ENCODE results near the gene TRMT44. TPM values are rescaled to one million over a fixed set of nuclear protein-coding genes. Genes with fewer than 3 reads are reported as not detected.

TRMT44 gene, protein sequence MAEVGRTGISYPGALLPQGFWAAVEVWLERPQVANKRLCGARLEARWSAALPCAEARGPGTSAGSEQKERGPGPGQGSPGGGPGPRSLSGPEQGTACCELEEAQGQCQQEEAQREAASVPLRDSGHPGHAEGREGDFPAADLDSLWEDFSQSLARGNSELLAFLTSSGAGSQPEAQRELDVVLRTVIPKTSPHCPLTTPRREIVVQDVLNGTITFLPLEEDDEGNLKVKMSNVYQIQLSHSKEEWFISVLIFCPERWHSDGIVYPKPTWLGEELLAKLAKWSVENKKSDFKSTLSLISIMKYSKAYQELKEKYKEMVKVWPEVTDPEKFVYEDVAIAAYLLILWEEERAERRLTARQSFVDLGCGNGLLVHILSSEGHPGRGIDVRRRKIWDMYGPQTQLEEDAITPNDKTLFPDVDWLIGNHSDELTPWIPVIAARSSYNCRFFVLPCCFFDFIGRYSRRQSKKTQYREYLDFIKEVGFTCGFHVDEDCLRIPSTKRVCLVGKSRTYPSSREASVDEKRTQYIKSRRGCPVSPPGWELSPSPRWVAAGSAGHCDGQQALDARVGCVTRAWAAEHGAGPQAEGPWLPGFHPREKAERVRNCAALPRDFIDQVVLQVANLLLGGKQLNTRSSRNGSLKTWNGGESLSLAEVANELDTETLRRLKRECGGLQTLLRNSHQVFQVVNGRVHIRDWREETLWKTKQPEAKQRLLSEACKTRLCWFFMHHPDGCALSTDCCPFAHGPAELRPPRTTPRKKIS
- total RNA-seq (10 to 100 TPM; 28.5 to 33.7 (median 29.6) TPM), polyA plus RNA-seq (10 to 100 TPM; 13.8 to 21.3 TPM), total RNA-seq (29.3 reads per million, percentile 59 among the genes with 10 or more reads in this experiment)

DNA sequence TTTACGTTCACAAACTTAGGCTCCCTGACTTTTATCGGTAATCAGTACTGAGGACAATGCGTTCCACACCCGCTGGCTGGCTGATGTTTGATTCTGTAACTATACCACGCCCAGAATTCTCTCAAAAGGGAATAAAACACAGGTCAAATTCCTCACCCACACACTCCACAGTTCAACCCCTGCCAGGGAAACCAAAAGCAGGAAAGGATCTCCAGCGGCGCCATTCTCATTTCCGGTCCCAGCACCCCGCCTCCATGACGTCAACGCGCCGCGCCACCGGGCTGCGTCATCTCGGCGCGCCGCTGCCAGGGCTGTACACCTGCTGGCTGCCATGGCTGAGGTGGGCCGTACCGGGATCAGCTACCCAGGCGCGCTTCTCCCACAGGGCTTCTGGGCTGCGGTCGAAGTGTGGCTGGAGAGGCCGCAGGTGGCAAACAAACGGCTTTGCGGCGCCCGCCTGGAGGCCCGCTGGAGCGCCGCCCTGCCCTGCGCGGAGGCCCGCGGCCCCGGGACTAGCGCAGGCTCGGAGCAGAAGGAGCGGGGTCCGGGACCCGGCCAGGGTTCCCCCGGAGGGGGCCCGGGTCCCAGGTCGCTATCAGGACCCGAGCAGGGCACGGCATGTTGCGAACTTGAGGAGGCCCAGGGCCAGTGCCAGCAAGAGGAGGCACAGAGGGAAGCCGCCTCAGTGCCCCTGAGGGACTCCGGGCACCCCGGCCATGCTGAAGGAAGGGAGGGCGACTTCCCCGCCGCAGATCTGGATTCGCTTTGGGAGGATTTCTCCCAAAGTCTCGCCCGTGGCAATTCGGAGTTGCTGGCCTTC lies at the start of gene TRMT44, which contains the start of gene ACOX3:
Gene TRMT44 (plus strand): TSS at position 286 of the 820 bp plus-strand sequence. CDS start 46 bp downstream, at position 332.
Gene ACOX3 (minus strand): TSS at position 232 of the 820 bp plus-strand sequence. CDS start 24,202 bp downstream, outside the sequence.
- no peaks in the 10 kb centered on the region for H3K27me3 ChIP-seq (ENCODE audit: control insufficient read depth in 2 of 2, insufficient read depth in 2 of 2, low read length in 2 of 2)
- intact Hi-C loops (cut with micrococcal nuclease) = loop anchor here (1.0 to 10.0 kb wide), 8 partner anchors 12 to 1676 kb away; partner anchors contain the start of genes ABLIM2 (in 2 of the 2), KIAA0232 (in 1 of the 2), SH3TC1 (in 1 of the 2) and WDR1 (in 1 of the 2)
- peaks cover 62 to 89% (median 81%) of the 10 kb centered on the region in 7 donors for H3K4me1 Mint-ChIP-seq
- DNase-seq (peak; percentile 89 to 100 (median 97)), ATAC-seq (peak; percentile 97)
- peak within 1 kb of the TSS; percentile 93 to 100 (median 96) for H3K4me3 Mint-ChIP-seq
- H3K4me3 ChIP-seq (ENCODE audit: low read length) = peak within 1 kb of the TSS; percentile 92
- peaks cover 0 to 7% (median 0%) of the 10 kb centered on the region in 3 experiments for H3K36me3 ChIP-seq (ENCODE audit: control insufficient read depth in 2 of 3, insufficient read depth in 3 of 3, low read length in 3 of 3)
- no peaks in the 10 kb centered on the region for H3K9me3 ChIP-seq (ENCODE audit: control insufficient read depth in 2 of 3, low read length in 3 of 3)
- peaks cover 0 to 9% (median 0%) of the 10 kb centered on the region in 11 donors for H3K9me3 Mint-ChIP-seq
- H3K36me3 Mint-ChIP-seq = peaks cover 0 to 10% (median 6%) of the 10 kb centered on the region in 5 donors
- ChIA-PET CTCF (no interaction called here), POLR2A (interaction anchor here (0.6 to 1.8 kb wide), 5 partner anchors 9 to 681 kb away, joined by 3 to 28 read pairs (median 3); partner anchors contain the start of gene ABLIM2)
- H3K27ac Mint-ChIP-seq = peak within 1 kb of the TSS; percentile 98 to 100 (median 99)
- H3K27me3 Mint-ChIP-seq = peaks cover 0 to 2% (median 0%) of the 10 kb centered on the region in 5 donors
- peak within 1 kb of the TSS; percentile 89 for H3K27ac ChIP-seq (ENCODE audit: low read depth, low read length)
- peaks cover 31 to 38% of the 10 kb centered on the region in 2 donors for H3K4me1 ChIP-seq (ENCODE audit: control insufficient read depth in 2 of 2, insufficient read depth in 2 of 2, low read length in 2 of 2)

DNA sequence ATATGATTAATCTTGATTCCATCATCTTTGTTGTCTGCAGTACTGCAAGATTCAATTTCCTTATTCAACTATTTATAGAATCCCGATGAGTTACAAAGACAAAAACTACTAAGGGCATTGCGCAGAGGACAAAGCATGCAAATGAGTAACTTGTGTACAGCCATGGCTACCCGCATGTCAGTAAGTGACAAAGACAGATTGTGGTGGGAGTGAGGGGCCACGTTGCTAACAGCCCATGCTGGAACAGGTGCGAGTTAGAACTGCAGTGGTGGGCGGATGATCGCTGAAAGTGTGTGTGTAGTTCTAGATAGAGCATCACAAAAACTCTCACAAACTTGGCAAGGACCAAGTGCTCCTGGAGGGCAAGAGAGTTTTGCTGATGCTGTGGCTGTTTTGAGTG lies 49.5 kb upstream of the TRMT44 start:
- Histone ChIP-seq H3K36me3 (ENCODE audit: control insufficient read depth in 2 of 3, insufficient read depth in 3 of 3, low read length in 3 of 3) (peaks cover 0 to 69% (median 0%) of the 10 kb centered on the region in 3 experiments), H3K4me1 (ENCODE audit: control insufficient read depth in 2 of 2, insufficient read depth in 2 of 2, low read length in 2 of 2) (no peaks in the 10 kb centered on the region), H3K27ac (ENCODE audit: low read depth, low read length) (no peak overlapping the region), H3K9me3 (ENCODE audit: control insufficient read depth in 2 of 3, low read length in 3 of 3) (no peaks in the 10 kb centered on the region), H3K4me3 (ENCODE audit: low read length) (no peak overlapping the region), H3K27me3 (ENCODE audit: control insufficient read depth in 2 of 2, insufficient read depth in 2 of 2, low read length in 2 of 2) (no peaks in the 10 kb centered on the region)
- Mint-ChIP-seq H3K27ac (no peak overlapping the region), H3K4me3 (no peak overlapping the region), H3K4me1 (no peaks in the 10 kb centered on the region), H3K27me3 (no peaks in the 10 kb centered on the region), H3K36me3 (peaks cover 0 to 54% (median 10%) of the 10 kb centered on the region in 5 donors), H3K9me3 (no peaks in the 10 kb centered on the region)
- CTCF ChIA-PET = no interaction called here
- ATAC-seq = no peak
- intact Hi-C loops (cut with micrococcal nuclease) = no loop called here
- no peak for DNase-seq
- POLR2A ChIA-PET = no interaction called here

DNA sequence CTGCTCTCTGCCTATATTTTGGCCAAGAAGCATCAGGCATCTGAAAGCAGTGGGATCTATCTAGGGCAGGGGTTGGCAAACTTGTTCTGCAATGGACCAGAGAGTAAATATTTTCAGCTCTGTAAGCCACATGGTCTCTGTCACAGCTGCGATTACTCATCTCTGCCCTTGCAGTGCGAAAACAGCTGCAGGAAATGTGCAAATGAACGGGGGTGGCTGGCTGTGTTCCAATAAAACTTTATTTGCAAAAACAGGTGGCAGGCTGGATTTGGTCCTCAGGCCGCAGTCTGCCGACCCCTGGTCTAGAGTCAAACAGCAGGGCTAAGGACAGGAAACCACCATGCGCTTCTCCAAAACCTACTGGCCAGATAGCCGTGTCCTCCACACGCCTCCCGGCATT lies 48.6 kb upstream of the TRMT44 start:
- H3K27ac Mint-ChIP-seq = no peak overlapping the region
- H3K9me3 ChIP-seq (ENCODE audit: control insufficient read depth in 2 of 3, low read length in 3 of 3) = no peaks in the 10 kb centered on the region
- no peaks in the 10 kb centered on the region for H3K27me3 ChIP-seq (ENCODE audit: control insufficient read depth in 2 of 2, insufficient read depth in 2 of 2, low read length in 2 of 2)
- intact Hi-C loops (cut with micrococcal nuclease) = no loop called here
- H3K27ac ChIP-seq (ENCODE audit: low read depth, low read length) = no peak overlapping the region
- H3K4me1 Mint-ChIP-seq = no peaks in the 10 kb centered on the region
- no peaks in the 10 kb centered on the region for H3K9me3 Mint-ChIP-seq
- ATAC-seq = no peak
- peaks cover 0 to 57% (median 14%) of the 10 kb centered on the region in 5 donors for H3K36me3 Mint-ChIP-seq
- POLR2A ChIA-PET = no interaction called here
- H3K4me1 ChIP-seq (ENCODE audit: control insufficient read depth in 2 of 2, insufficient read depth in 2 of 2, low read length in 2 of 2) = no peaks in the 10 kb centered on the region
- H3K4me3 ChIP-seq (ENCODE audit: low read length) = no peak overlapping the region
- CTCF ChIA-PET = no interaction called here
- H3K27me3 Mint-ChIP-seq = no peaks in the 10 kb centered on the region
- no peak overlapping the region for H3K4me3 Mint-ChIP-seq
- no peak for DNase-seq
- H3K36me3 ChIP-seq (ENCODE audit: control insufficient read depth in 2 of 3, insufficient read depth in 3 of 3, low read length in 3 of 3) = peaks cover 0 to 63% (median 0%) of the 10 kb centered on the region in 3 experiments

DNA sequence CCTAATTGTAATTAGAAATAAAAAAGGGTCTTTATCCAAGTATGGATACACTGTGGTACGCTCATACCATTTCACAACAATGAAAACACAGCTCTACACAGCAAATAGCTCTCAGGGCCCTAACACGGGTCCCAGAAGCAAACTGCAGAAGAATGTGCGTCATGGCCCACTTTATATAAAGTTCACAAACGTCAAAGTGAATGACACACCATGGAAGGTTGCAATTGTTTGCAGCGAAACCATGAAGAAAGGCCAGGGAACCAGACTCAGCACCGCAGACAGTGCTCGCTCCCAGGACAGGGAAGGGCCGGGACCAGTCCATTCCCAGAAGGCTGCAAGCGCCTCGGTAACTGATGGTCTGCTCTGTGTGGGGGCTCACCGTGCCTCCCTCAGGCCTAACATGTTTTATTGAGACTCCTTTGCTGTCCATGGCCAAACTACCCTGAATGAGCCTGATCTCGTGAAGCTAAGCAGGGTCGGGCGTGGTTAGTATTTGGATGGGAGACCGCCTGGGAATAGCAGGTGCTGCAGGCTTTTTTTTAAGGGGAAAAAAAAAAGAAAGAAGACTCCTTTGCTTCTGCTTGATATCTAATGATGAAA lies 47.9 kb upstream of the TRMT44 start:
- POLR2A ChIA-PET = no interaction called here
- peaks cover 0 to 55% (median 0%) of the 10 kb centered on the region in 3 experiments for H3K36me3 ChIP-seq (ENCODE audit: control insufficient read depth in 2 of 3, insufficient read depth in 3 of 3, low read length in 3 of 3)

DNA sequence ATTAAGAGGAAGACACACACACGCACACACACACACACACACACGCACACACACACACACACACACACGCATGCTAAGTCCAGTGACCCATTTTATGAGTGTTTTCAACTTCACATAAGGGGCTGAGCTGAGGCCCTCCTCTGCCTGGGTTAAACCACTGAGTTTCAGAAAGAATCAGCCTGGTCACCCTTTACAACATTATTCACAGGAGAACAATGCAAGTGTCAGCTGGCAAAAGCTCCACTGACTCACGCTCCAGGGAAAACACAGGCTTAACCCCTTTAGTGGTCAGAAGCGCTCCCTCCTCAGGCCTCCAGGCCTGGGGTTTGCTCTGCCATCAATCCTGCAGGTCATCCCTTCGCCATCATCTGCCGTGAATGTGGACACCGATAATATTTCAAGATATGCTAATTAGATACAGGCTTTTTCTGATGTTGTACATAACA lies 47.0 kb upstream of the TRMT44 start:
- no peaks in the 10 kb centered on the region for H3K27me3 ChIP-seq (ENCODE audit: control insufficient read depth in 2 of 2, insufficient read depth in 2 of 2, low read length in 2 of 2)
- no peak overlapping the region for H3K4me3 ChIP-seq (ENCODE audit: low read length)
- H3K36me3 ChIP-seq (ENCODE audit: control insufficient read depth in 2 of 3, insufficient read depth in 3 of 3, low read length in 3 of 3) = peaks cover 0 to 46% (median 0%) of the 10 kb centered on the region in 3 experiments
- intact Hi-C loops (cut with micrococcal nuclease) = no loop called here
- Mint-ChIP-seq H3K27ac (no peak overlapping the region), H3K36me3 (peaks cover 0 to 57% (median 14%) of the 10 kb centered on the region in 5 donors), H3K4me3 (no peak overlapping the region), H3K4me1 (no peaks in the 10 kb centered on the region), H3K27me3 (no peaks in the 10 kb centered on the region), H3K9me3 (peaks cover 0 to 1% (median 0%) of the 10 kb centered on the region in 11 donors)
- POLR2A ChIA-PET = no interaction called here
- ATAC-seq (no peak), DNase-seq (no peak)
- CTCF ChIA-PET = no interaction called here
- H3K27ac ChIP-seq (ENCODE audit: low read depth, low read length) = no peak overlapping the region
- no peaks in the 10 kb centered on the region for H3K4me1 ChIP-seq (ENCODE audit: control insufficient read depth in 2 of 2, insufficient read depth in 2 of 2, low read length in 2 of 2)
- H3K9me3 ChIP-seq (ENCODE audit: control insufficient read depth in 2 of 3, low read length in 3 of 3) = no peaks in the 10 kb centered on the region

More for the DNA sequence above, 47.9 kb upstream of the TRMT44 start:
- Histone ChIP-seq H3K9me3 (ENCODE audit: control insufficient read depth in 2 of 3, low read length in 3 of 3) (no peaks in the 10 kb centered on the region), H3K27me3 (ENCODE audit: control insufficient read depth in 2 of 2, insufficient read depth in 2 of 2, low read length in 2 of 2) (no peaks in the 10 kb centered on the region), H3K4me1 (ENCODE audit: control insufficient read depth in 2 of 2, insufficient read depth in 2 of 2, low read length in 2 of 2) (no peaks in the 10 kb centered on the region), H3K27ac (ENCODE audit: low read depth, low read length) (no peak overlapping the region), H3K4me3 (ENCODE audit: low read length) (no peak overlapping the region)
- H3K36me3 Mint-ChIP-seq = peaks cover 0 to 55% (median 14%) of the 10 kb centered on the region in 5 donors
- ATAC-seq (no peak), DNase-seq (peak in 1 of 9 donors; percentile 8)
- H3K27me3 Mint-ChIP-seq = no peaks in the 10 kb centered on the region
- H3K4me3 Mint-ChIP-seq = no peak overlapping the region
- peaks cover 0 to 1% (median 0%) of the 10 kb centered on the region in 11 donors for H3K9me3 Mint-ChIP-seq
- intact Hi-C loops (cut with micrococcal nuclease) = no loop called here
- H3K27ac Mint-ChIP-seq = no peak overlapping the region
- no peaks in the 10 kb centered on the region for H3K4me1 Mint-ChIP-seq
- CTCF ChIA-PET = interaction anchor here (0.6 kb wide), 1 partner anchor 25 kb away, joined by 3 read pairs; no protein-coding TSS in a partner anchor
